ENCODE data around the gene MCM9. TPM values are rescaled to one million over a fixed set of nuclear protein-coding genes. Genes with fewer than 3 reads are reported as not detected.
"Not testable (repeated sequence)": the region's sequence is repeated elsewhere in the genome, so short reads cannot be mapped to it uniquely, and the experiment has no call there.

The MCM9 gene
- total RNA-seq, 4 donors from 2014 or later = 17.3 to 38.8 (median 23.0) TPM

DNA sequence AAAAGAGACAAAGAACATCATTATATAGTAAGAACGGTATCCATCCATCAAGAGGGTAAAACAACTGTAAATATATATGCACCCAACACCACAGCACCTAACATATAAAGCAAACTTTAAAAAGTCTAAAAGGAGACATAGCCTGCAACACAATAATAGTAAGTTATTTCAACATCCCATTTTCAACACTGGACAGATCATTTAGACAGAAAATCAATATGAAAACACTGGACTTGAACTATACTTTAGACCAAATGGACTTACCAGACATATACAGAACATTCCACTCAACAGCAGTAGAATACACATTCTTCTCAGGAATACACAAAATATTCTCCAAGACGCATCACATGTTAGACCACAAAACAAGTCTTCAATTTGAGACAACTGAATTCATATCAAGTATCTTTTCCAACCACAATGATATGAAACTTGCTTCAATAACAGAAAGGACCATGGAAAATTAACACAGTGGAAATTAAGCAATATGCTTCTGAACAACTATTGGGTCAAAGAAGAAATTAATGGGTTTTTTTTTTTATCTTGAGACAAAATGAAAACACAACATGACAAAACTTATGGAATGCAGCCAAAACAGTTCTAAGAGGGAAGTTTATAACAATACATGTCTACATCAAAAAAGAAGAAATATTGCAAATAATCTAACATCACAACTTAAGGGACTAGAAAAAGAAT is 64.9 kb downstream of the MCM9 start:
- no peak for DNase-seq
- Histone ChIP-seq H3K27ac (no peak overlapping the region), H3K27me3 (no peaks in the 10 kb centered on the region), H3K4me3 (no peak overlapping the region), H3K4me1 (peaks cover 0 to 2% (median 0%) of the 10 kb centered on the region in 4 donors), H3K36me3 (no peaks in the 10 kb centered on the region), H3K9me3 (no peaks in the 10 kb centered on the region)
- TF ChIP-seq CTCF (IDR thresholded peaks at IDR 0.05) = no peak
- TF ChIP-seq POLR2A (IDR thresholded peaks at IDR 0.05) = no peak

DNA sequence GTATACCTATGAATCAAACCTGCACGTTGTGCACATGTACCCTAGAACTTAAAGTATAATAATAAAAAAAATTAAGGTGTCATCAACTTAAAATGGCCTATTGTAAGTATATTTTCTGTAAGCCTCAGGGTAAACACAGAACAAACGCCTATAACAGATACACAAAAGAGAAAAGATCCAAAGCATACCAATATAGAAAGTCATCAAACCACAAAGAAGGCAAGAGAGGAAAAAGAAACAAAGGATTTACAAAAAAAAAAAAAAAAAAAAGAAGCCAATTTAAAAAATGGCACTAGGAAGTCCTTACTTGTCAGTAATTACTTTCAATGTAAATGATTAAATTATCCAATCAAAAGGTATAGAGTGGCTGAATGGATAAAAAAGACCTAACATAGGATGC is 65.6 kb downstream of the MCM9 start:
- H3K27ac ChIP-seq = no peak overlapping the region
- no peak overlapping the region for H3K4me3 ChIP-seq
- no peaks in the 10 kb centered on the region for H3K36me3 ChIP-seq
- no peak for DNase-seq
- TF ChIP-seq CTCF (IDR thresholded peaks at IDR 0.05) (no peak), POLR2A (IDR thresholded peaks at IDR 0.05) (no peak)
- peaks cover 0 to 9% (median 0%) of the 10 kb centered on the region in 4 donors for H3K4me1 ChIP-seq
- H3K27me3 ChIP-seq = no peaks in the 10 kb centered on the region
- H3K9me3 ChIP-seq = no peaks in the 10 kb centered on the region

- not testable (repeated sequence) for DNase-seq, H3K4me3 ChIP-seq, H3K27me3 ChIP-seq, H3K9me3 ChIP-seq, H3K27ac ChIP-seq, H3K36me3 ChIP-seq
- H3K4me1 ChIP-seq = peaks cover 0 to 13% (median 0%) of the 10 kb centered on the region in 4 donors
These were observed 66.1 kb downstream of the MCM9 start for GRCh38 chr6:118868901-118869300.

DNA sequence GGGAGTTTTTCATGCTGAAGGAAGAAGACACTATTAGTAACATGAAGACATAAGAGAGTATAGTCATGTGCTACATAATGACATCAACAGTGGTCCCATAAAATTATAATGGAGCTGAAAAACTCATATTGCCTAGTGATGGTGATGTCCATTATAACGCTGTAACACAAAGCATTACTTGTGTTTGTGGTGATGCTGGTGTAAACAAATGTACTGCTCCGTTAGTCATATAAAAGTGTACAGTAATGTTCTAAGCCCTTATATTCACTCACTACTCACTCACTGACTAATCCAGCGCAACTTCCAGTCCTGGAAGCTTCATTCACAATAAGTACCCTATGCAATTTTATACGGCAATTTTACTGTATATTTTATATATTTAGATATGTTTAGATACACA is 67.8 kb downstream of the MCM9 start:
- Histone ChIP-seq H3K36me3 (no peaks in the 10 kb centered on the region), H3K27me3 (no peaks in the 10 kb centered on the region), H3K4me1 (peaks cover 0 to 13% (median 0%) of the 10 kb centered on the region in 4 donors), H3K27ac (no peak overlapping the region), H3K9me3 (no peaks in the 10 kb centered on the region), H3K4me3 (no peak overlapping the region)
- DNase-seq = no peak
- TF ChIP-seq CTCF (IDR thresholded peaks at IDR 0.05) (no peak), POLR2A (IDR thresholded peaks at IDR 0.05) (no peak)

DNA sequence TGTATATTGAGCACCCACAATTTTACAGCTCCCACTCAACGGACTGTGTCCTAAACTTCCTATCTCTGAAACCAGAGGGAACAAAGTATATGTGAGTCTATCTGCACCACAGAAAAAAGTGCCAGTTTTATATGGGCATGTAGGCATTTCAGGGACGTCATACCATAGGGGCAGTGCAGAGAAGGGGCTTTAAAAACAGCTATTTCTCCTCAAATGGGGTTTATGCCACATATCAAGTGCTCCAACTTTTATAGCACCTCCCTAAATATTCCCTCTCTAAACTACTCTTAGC is 69.9 kb downstream of the MCM9 start:
- TF ChIP-seq CTCF (IDR thresholded peaks at IDR 0.05) = no peak
- Histone ChIP-seq H3K4me3 (no peak overlapping the region), H3K27me3 (no peaks in the 10 kb centered on the region), H3K9me3 (no peaks in the 10 kb centered on the region), H3K36me3 (no peaks in the 10 kb centered on the region), H3K27ac (no peak overlapping the region), H3K4me1 (peaks cover 0 to 13% (median 0%) of the 10 kb centered on the region in 4 donors)
- no peak for DNase-seq

DNA sequence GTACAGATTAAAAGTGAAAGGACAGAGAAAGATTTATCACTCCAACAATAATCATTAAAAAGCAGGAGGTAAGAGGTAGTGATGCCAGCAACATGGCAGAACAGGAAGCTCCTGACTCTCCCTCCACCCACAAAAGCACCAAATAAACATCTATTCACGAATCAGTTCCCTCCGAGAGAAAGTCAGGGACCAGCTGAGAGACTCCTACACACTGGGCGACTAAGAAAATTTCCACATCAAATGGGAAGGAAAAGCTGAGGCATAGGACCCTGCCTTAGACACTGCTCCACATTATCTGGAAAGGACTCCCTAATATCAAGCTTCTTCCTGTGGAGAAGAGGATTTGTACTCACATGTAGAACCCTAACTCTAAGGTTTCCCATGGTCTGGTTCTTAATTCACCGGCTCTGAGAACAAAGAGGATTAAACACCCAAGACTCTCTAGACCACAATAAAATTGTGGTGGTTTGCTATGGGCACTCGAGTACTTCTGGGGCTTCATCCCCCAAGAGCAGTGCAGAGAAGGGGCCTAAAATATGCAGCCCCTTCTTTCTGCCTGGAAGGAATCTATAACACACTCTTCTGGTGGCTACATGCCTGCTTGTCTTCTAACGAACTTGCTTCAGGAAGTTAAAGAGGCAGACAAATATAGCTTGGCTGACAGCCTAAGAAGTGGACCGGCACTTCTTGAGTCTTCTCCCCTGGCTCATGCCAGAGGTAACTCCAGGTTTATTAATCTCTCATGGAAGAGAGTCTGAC is 70.4 kb downstream of the MCM9 start:
- Histone ChIP-seq H3K4me3 (no peak overlapping the region), H3K27me3 (no peaks in the 10 kb centered on the region), H3K9me3 (no peaks in the 10 kb centered on the region), H3K4me1 (peaks cover 0 to 13% (median 0%) of the 10 kb centered on the region in 4 donors), H3K27ac (no peak overlapping the region), H3K36me3 (no peaks in the 10 kb centered on the region)
- TF ChIP-seq CTCF (IDR thresholded peaks at IDR 0.05) = no peak
- TF ChIP-seq POLR2A (IDR thresholded peaks at IDR 0.05) = no peak
- DNase-seq = no peak

Measured in Peyer's patch (tissue), 4 donors.